IMR-90 (cell line): ENCODE results near the gene ZBTB1. TPM values are rescaled to one million over a fixed set of nuclear protein-coding genes. Genes with fewer than 3 reads are reported as not detected.

Experiments used
- ATAC-seq: fragments of 200-7000 bp; cut with Tn5 transposase; 2 replicates; pipeline ENCODE4 v1.9.1; 2020; ENCODE audit warnings: low read depth, mild to moderate bottlenecking, moderate library complexity
- BruUV-seq: library from RNA; stranded (reverse); fragments of 400-500 nt; replicated peaks from 2 replicates; lab custom pipeline; 2021; lab: Mats Ljungman, UMichigan
- CTCF ChIA-PET: fragments of 300-600 bp; formaldehyde crosslinking; extraction: SDS; loops from one replicate; lab custom pipeline; 2021; ENCODE audit warnings: antibody characterized with exemption; lab: Yijun Ruan, JAX
- POLR2A ChIA-PET: fragments of 300-600 bp; sonication (Branson Sonifier 250); formaldehyde crosslinking; loops from one replicate; lab custom pipeline; 2022; ENCODE audit warnings: antibody characterized with exemption; ENCODE audit not compliant: unreplicated experiment; lab: Charles Lee
- DNase-seq: peaks from one replicate; pipeline ENCODE4 v3.0.0; 2013
- H2AFZ ChIP-seq: replicated peaks from 2 replicates; pipeline ENCODE3; 2013; ENCODE audit warnings: low read length, mild to moderate bottlenecking; ENCODE audit not compliant: poor library complexity
- H2AK5ac ChIP-seq: 2 replicates; pipeline ENCODE4 v1.6.1; 2013; ENCODE audit warnings: low read depth, low read length, inconsistent platforms
- H2AK9ac ChIP-seq: replicated peaks from 2 replicates; pipeline ENCODE3; 2013; ENCODE audit warnings: mild to moderate bottlenecking, low read depth, low read length, moderate library complexity; ENCODE audit not compliant: poor library complexity
- H2BK120ac ChIP-seq: 2 replicates; pipeline ENCODE4 v1.6.1; 2013; ENCODE audit warnings: low read depth, low read length, inconsistent platforms
- H2BK15ac ChIP-seq: 3 replicates; pipeline ENCODE4 v1.6.1; 2013; ENCODE audit warnings: low read depth, low read length, inconsistent platforms
- H2BK20ac ChIP-seq: 2 replicates; pipeline ENCODE4 v1.6.1; 2013; ENCODE audit warnings: low read depth, mild to moderate bottlenecking, inconsistent platforms, low read length, moderate library complexity
- H2BK5ac ChIP-seq: 2 replicates; pipeline ENCODE4 v1.6.1; 2013; ENCODE audit warnings: mild to moderate bottlenecking, low read depth, low read length, inconsistent platforms; ENCODE audit not compliant: poor library complexity, severe bottlenecking
- H3K14ac ChIP-seq: replicated peaks from 2 replicates; pipeline ENCODE4 v1.6.1; 2013; ENCODE audit warnings: low read depth, low read length, inconsistent platforms
- H3K18ac ChIP-seq: 2 replicates; pipeline ENCODE4 v1.6.1; 2013; ENCODE audit warnings: low read depth, low read length, control low read depth
- H3K23ac ChIP-seq: 2 replicates; pipeline ENCODE4 v1.6.1; 2013; ENCODE audit warnings: low read depth, low read length, inconsistent platforms
- H3K27ac ChIP-seq: 2 replicates; pipeline ENCODE4 v1.5.1; 2013; ENCODE audit warnings: mild to moderate bottlenecking, control low read depth, low read length; ENCODE audit not compliant: insufficient read depth
- H3K27me3 ChIP-seq: 2 replicates; pipeline ENCODE4 v1.6.1; 2013; ENCODE audit warnings: low read length; ENCODE audit not compliant: control insufficient read depth, insufficient read depth
- H3K36me3 ChIP-seq: 2 replicates; pipeline ENCODE4 v1.6.1; 2013; ENCODE audit warnings: low read length, mixed read lengths; ENCODE audit not compliant: control insufficient read depth, insufficient read depth
- H3K4ac ChIP-seq: 2 replicates; pipeline ENCODE4 v1.6.1; 2013; ENCODE audit warnings: low read depth, low read length, inconsistent platforms
- H3K4me1 ChIP-seq: 2 replicates; pipeline ENCODE4 v1.6.1; 2013; ENCODE audit warnings: low read length, mixed read lengths; ENCODE audit not compliant: control insufficient read depth, insufficient read depth
- H3K4me2 ChIP-seq: 2 replicates; pipeline ENCODE4 v1.6.1; 2013; ENCODE audit warnings: low read depth, mild to moderate bottlenecking, control low read depth, low read length, moderate library complexity
- H3K4me3 ChIP-seq: 2 replicates; pipeline ENCODE4 v1.5.1; 2013; ENCODE audit warnings: low read depth, mild to moderate bottlenecking, control low read depth, low read length, moderate library complexity; ENCODE audit not compliant: insufficient read depth
- H3K56ac ChIP-seq: 2 replicates; pipeline ENCODE4 v1.6.1; 2013; ENCODE audit warnings: low read length, inconsistent platforms; ENCODE audit not compliant: insufficient read depth; ENCODE audit errors: extremely low read depth
- H3K79me1 ChIP-seq, 2 experiments: 2 replicates each; pipeline ENCODE4 v1.6.1; 2013; ENCODE audit warnings: low read length in 2 of 2, inconsistent platforms in 1 of 2, low read depth in 1 of 2
- H3K9ac ChIP-seq: 2 replicates; pipeline ENCODE4 v1.6.1; 2013; ENCODE audit warnings: low read depth, low read length, control low read depth
- H3K9me1 ChIP-seq: 2 replicates; pipeline ENCODE4 v1.6.1; 2013; ENCODE audit warnings: low read length, inconsistent platforms; ENCODE audit not compliant: insufficient read depth
- H3K9me3 ChIP-seq: 2 replicates; pipeline ENCODE4 v1.6.1; 2013; ENCODE audit warnings: low read length; ENCODE audit not compliant: control insufficient read depth, insufficient read depth
- H4K20me1 ChIP-seq: 2 replicates; pipeline ENCODE4 v1.6.1; 2013; ENCODE audit warnings: low read length, inconsistent platforms; ENCODE audit not compliant: insufficient read depth
- H4K5ac ChIP-seq: 2 replicates; pipeline ENCODE4 v1.6.1; 2013; ENCODE audit warnings: mild to moderate bottlenecking, low read depth, low read length, control low read depth
- H4K8ac ChIP-seq, 2 experiments: 2 replicates each; pipeline ENCODE4 v1.6.1; 2013; ENCODE audit warnings: low read depth in 2 of 2, low read length in 2 of 2, control low read depth in 1 of 2, inconsistent platforms in 1 of 2
- H4K91ac ChIP-seq: 2 replicates; pipeline ENCODE4 v1.6.1; 2013; ENCODE audit warnings: low read depth, low read length, inconsistent platforms; ENCODE audit not compliant: insufficient read depth
- CHD1 ChIP-seq: IDR thresholded peaks from 2 replicates; pipeline ENCODE4 v1.6.1; 2012; ENCODE audit warnings: low read depth, low read length, improper control_type of control experiment
- FOS ChIP-seq: fragments of 150-350 bp; IDR thresholded peaks from 2 replicates; pipeline ENCODE4 v1.6.1; 2016; ENCODE audit warnings: low read depth, low read length
- MAFK ChIP-seq: IDR thresholded peaks from 2 replicates; pipeline ENCODE4 v1.6.1; 2012; ENCODE audit warnings: low read depth, low read length, improper control_type of control experiment
- RCOR1 ChIP-seq: IDR thresholded peaks from 2 replicates; pipeline ENCODE4 v1.6.1; 2012; ENCODE audit warnings: mild to moderate bottlenecking, low read length, improper control_type of control experiment; ENCODE audit not compliant: insufficient replicate concordance
- RFX5 ChIP-seq: IDR thresholded peaks from 2 replicates; pipeline ENCODE4 v1.8.0; 2012; ENCODE audit warnings: low read depth, mild to moderate bottlenecking, low read length, moderate library complexity
- SMC3 ChIP-seq: fragments of 150-350 bp; IDR thresholded peaks from 2 replicates; pipeline ENCODE4 v1.6.1; 2016; ENCODE audit warnings: low read depth, mild to moderate bottlenecking, antibody characterized with exemption, low read length, moderate library complexity
- USF2 ChIP-seq: fragments of 150-350 bp; IDR thresholded peaks from 2 replicates; pipeline ENCODE4 v1.6.1; 2017; ENCODE audit warnings: mild to moderate bottlenecking, antibody characterized with exemption, low read length, low read depth
- WGBS, 2 experiments: methylation state at CpG; one replicate each; pipeline versions ENCODE4 v1.1.5 to v1.1.7; 2013; ENCODE audit warnings: missing lambda C conversion rate in 2 of 2; ENCODE audit not compliant: insufficient read length in 1 of 2; ENCODE audit errors: extremely low coverage in 2 of 2; 5-methylcytosine and 5-hydroxymethylcytosine counted together
- dilution Hi-C: fragments of 300-500 bp; cut with HindIII; formaldehyde crosslinking; loops from one replicate; pipeline ENCODE4 v1.14.3; 2018; ENCODE audit warnings: low sequenced_read_pairs; ENCODE audit not compliant: unreplicated experiment
- in situ Hi-C: fragments of 300-500 bp; cut with MboI; formaldehyde crosslinking; loops from 3 replicates; pipeline ENCODE4 v1.14.3; 2019; ENCODE audit warnings: low sequenced_read_pairs, inconsistent platforms, mixed read lengths
- intact Hi-C: fragments of 100-400 bp; cut with micrococcal nuclease; formaldehyde crosslinking; loops from 2 replicates; pipeline ENCODE4 v1.10.0; 2022
- polyA plus RNA-seq, 3 experiments: library from polyadenylated mRNA; depleted of rRNA; stranded (reverse); fragments of >200 nt; gene quantifications; 2 replicates each; pipeline ENCODE4 v1.2.3, GENCODE V29; 2012; ENCODE audit warnings: low replicate concordance in 1 of 3
- total RNA-seq: library from RNA; depleted of rRNA; stranded (reverse); fragments of >200 nt; gene quantifications from 2 replicates; pipeline ENCODE4 v1.2.3, GENCODE V29; 2012

ZBTB1 gene
- total and polyA plus RNA-seq, 2 of the 4 experiments (the other 2 are of a cell fraction) = 19.0 to 37.3 TPM

GRCh38 chr14:64561631-64562030 is 57.1 kb downstream of the ZBTB1 start:
- CTCF ChIA-PET = no interaction called here
- dilution Hi-C loops = no loop called here

More at GRCh38 chr14:64561631-64562030, 57.1 kb downstream of the ZBTB1 start:
- Histone ChIP-seq H3K36me3 (no peaks in the 10 kb centered on the region), H3K4me3 (no peak overlapping the region), H3K27ac (no peak overlapping the region), H3K14ac (no peak overlapping the region), H3K9me3 (no peaks in the 10 kb centered on the region), H4K8ac (no peak overlapping the region), H2AFZ (no peak overlapping the region), H2BK20ac (no peak overlapping the region), H4K91ac (no peak overlapping the region), H3K23ac (no peak overlapping the region), H3K9ac (no peak overlapping the region), H2BK5ac (no peak overlapping the region), H3K4me1 (peaks cover 2% of the 10 kb centered on the region), H2BK120ac (no peak overlapping the region), H3K4me2 (no peak overlapping the region), H3K4ac (no peak overlapping the region), H4K5ac (no peak overlapping the region), H2AK5ac (no peak overlapping the region), H3K79me1 (no peaks in the 10 kb centered on the region), H3K18ac (no peak overlapping the region), H2AK9ac (no peak overlapping the region), H3K56ac (no peak overlapping the region), H4K20me1 (no peaks in the 10 kb centered on the region), H2BK15ac (no peak overlapping the region), H3K27me3 (no peaks in the 10 kb centered on the region), H3K9me1 (no peaks in the 10 kb centered on the region)
- no TSS peak for BruUV-seq
- TF ChIP-seq CHD1 = no peak
- TF ChIP-seq RFX5 = no peak
- no peak for TF ChIP-seq MAFK
- TF ChIP-seq FOS = no peak
- TF ChIP-seq SMC3 = no peak
- TF ChIP-seq RCOR1 = no peak
- no peak for TF ChIP-seq USF2
- ATAC-seq = no peak
- intact Hi-C loops (no loop called here), in situ Hi-C loops (no loop called here)
- POLR2A ChIA-PET = interaction anchor here (0.6 kb wide), 1 partner anchor 18 kb away, joined by 6 read pairs; no protein-coding TSS in a partner anchor
- DNase-seq = no peak
- WGBS, 2 experiments = no CpG with 5 or more reads among the region's 2 CpGs
